SJCRH30 (cell line): ENCODE data around the gene LPCAT2. TPM values are rescaled to one million over a fixed set of nuclear protein-coding genes. Genes with fewer than 3 reads are reported as not detected.

Experiments used
- DNase-seq, 2 experiments: peaks; one replicate each; pipeline ENCODE4 v3.0.0-alpha.2; 2015 to 2020
- H3K27ac ChIP-seq: fragments of 250-450 bp; sonication (Bioruptor Pico); 2 replicates; pipeline ENCODE4 v1.5.1; 2020; ENCODE audit warnings: mild to moderate bottlenecking, moderate library complexity
- H3K27me3 ChIP-seq: fragments of 250-450 bp; sonication (Bioruptor Pico); 2 replicates; pipeline ENCODE4 v1.5.1; 2020; ENCODE audit warnings: mild to moderate bottlenecking, moderate library complexity
- H3K36me3 ChIP-seq: fragments of 250-450 bp; sonication (Bioruptor Pico); 2 replicates; pipeline ENCODE4 v1.5.1; 2020; ENCODE audit warnings: mild to moderate bottlenecking, moderate library complexity
- H3K4me1 ChIP-seq: fragments of 250-450 bp; sonication (Bioruptor Pico); 2 replicates; pipeline ENCODE4 v1.5.1; 2020; ENCODE audit warnings: mild to moderate bottlenecking, moderate library complexity
- H3K4me3 ChIP-seq: fragments of 250-450 bp; sonication (Bioruptor Pico); 2 replicates; pipeline ENCODE4 v1.5.1; 2020; ENCODE audit warnings: mild to moderate bottlenecking, moderate library complexity
- H3K9me3 ChIP-seq: fragments of 250-450 bp; sonication (Bioruptor Pico); replicated peaks from 2 replicates; pipeline ENCODE4 v1.5.1; 2020; ENCODE audit warnings: mild to moderate bottlenecking, moderate library complexity
- total RNA-seq: library from RNA; depleted of rRNA; stranded (reverse); fragments of >200 nt; shearing (Covaris generic); gene quantifications from 2 replicates; pipeline ENCODE4 v1.2.3, GENCODE V29; 2014

The LPCAT2 gene
- total RNA-seq, 1 experiment from 2014 or later, result 16.8 TPM

DNA sequence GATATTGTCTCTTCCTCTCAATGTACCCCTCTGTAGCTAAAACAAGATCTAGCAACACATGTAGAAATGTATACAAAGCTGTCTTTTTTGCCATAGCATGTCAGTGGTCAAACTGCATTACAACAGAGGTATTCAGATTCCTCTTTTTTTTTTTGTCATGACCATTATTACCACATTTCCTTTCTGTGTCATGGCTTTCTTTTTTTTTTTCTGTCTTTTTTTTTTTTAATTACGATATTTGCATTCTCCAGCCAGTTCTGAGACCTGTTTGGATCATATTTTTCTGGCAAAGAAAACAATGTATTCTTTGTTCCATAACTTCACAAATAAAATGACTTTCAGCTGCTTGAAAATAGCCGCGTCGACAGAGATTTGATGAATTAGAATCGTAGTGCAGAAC lies 30.2 kb downstream of the LPCAT2 start:
- Histone ChIP-seq H3K27me3 (no peaks in the 10 kb centered on the region), H3K4me3 (peak overlapping the region; percentile 4; the same call in 1 of the 2 replicates), H3K9me3 (no peaks in the 10 kb centered on the region), H3K4me1 (peaks cover 22% of the 10 kb centered on the region), H3K36me3 (no peaks in the 10 kb centered on the region), H3K27ac (0 out of 2 replicates have a peak overlapping the region, but pooled peaks have one; percentile 6)
- peak in 1 of 2 experiments; percentile 37 for DNase-seq

- no peaks in the 10 kb centered on the region for H3K9me3 ChIP-seq
- H3K27ac ChIP-seq, result 0 out of 2 replicates have a peak overlapping the region, but pooled peaks have one; percentile 6
- peaks cover 22% of the 10 kb centered on the region for H3K4me1 ChIP-seq
- no peak overlapping the region; the same call in 1 of the 2 replicates for H3K4me3 ChIP-seq
- H3K36me3 ChIP-seq, result no peaks in the 10 kb centered on the region
- H3K27me3 ChIP-seq, result no peaks in the 10 kb centered on the region
- DNase-seq, result peak in 1 of 2 experiments; percentile 38
These were observed 30.6 kb downstream of the LPCAT2 start for GRCh38 chr16:55539488-55539887.

DNA sequence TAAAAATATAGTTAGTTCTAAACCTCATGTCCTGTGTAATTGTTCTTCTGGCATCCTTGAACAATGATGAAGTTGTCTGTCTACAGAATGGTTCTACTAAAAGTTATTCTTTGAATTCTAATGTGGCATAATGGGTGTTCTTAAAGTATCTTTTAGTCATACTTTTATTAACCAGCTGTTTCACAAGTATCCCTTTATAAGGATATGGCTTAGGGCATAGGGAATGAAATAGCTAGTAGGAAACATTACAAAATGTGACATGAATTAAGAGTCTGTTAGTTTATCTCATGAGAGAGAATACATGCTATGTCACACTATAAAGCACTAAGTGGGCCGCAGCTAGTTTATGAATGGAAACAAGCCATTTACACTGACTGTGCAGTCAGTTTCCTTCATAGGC lies 31.3 kb downstream of the LPCAT2 start:
- H3K27ac ChIP-seq, result no peak overlapping the region
- H3K4me1 ChIP-seq, result peaks cover 22% of the 10 kb centered on the region
- no peaks in the 10 kb centered on the region for H3K36me3 ChIP-seq
- DNase-seq, result no peak
- no peaks in the 10 kb centered on the region for H3K27me3 ChIP-seq
- no peaks in the 10 kb centered on the region for H3K9me3 ChIP-seq
- no peak overlapping the region for H3K4me3 ChIP-seq

DNA sequence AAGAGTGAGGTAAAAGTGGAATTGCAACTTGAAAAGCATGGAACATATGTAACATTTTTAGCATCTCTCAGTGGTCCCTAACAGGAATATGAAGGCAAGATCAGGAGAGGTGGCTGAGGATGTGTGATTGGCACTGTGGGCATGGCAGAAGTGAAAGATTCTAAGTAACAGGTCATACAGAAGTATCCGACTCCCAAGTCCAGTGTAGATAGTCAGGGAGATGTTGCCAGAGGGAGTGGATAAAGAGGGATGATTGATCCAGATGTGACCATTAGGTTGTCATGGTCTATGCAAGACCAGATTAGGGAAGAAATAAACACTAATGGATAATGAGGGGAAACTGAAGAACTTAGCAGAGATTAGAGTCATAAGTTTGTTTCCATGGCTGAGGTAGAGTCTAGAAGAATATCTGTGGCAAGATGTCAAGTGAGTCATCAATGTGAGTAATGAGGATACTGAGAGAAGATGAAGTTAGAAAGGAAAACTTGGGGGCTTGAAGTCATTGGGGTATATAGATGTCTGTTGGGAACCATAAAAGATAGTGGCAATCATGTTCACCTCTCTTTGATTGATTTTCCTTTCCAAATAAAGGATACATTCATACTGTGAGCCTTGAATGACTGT lies 33.7 kb downstream of the LPCAT2 start:
- Histone ChIP-seq H3K4me3 (no peak overlapping the region), H3K27ac (no peak overlapping the region), H3K9me3 (no peaks in the 10 kb centered on the region), H3K27me3 (no peaks in the 10 kb centered on the region), H3K4me1 (peaks cover 18% of the 10 kb centered on the region), H3K36me3 (no peaks in the 10 kb centered on the region)
- no peak for DNase-seq

DNA sequence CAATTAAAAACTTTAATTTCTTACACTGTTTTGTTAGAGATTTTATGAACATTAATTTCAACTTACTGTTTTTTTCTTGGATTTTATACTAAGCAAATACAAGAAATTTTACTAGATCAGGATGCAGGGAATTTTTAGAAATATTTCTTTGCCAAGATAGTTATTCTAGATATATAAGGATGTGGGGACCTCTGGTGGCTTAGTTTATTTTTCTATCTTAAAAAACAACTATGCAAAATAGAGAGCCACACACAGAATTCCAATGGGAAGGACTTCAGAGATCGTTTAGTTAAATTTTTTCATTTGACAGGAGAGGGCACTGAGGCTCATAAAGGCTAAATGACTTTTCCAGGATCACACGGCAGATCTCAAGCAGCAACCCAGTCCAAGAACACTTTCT lies 34.6 kb downstream of the LPCAT2 start:
- DNase-seq, result peak in 1 of 2 experiments; percentile 62
- H3K27ac ChIP-seq, result no peak overlapping the region
- H3K27me3 ChIP-seq, result no peaks in the 10 kb centered on the region
- no peaks in the 10 kb centered on the region for H3K9me3 ChIP-seq
- no peaks in the 10 kb centered on the region for H3K36me3 ChIP-seq
- peaks cover 18% of the 10 kb centered on the region for H3K4me1 ChIP-seq
- no peak overlapping the region for H3K4me3 ChIP-seq

DNA sequence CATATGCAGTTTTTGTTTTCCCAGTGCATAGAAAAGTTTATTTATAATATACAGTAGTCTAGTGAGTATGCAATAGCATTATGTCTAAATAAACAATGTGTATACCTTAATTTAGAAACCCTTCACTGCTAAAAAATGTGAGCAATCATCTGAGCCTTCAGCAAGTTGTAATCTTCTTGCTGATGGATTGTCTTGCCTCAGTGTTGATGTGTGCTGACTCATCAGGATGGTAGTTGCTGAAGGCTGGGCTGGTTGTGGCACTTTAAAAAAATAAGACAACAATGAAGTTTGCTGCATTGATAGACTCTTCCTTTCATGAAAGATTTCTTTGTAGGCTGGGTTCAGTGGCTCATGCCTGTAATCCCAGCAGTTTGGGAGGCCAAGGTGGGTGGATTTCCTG lies 43.7 kb downstream of the LPCAT2 start:
- Histone ChIP-seq H3K27ac (no peak overlapping the region), H3K4me3 (no peak overlapping the region), H3K9me3 (no peaks in the 10 kb centered on the region; the same call in 1 of the 2 replicates), H3K36me3 (no peaks in the 10 kb centered on the region), H3K27me3 (no peaks in the 10 kb centered on the region), H3K4me1 (no peaks in the 10 kb centered on the region)
- no peak for DNase-seq

GRCh38 chr16:55555436-55555835 lies 46.6 kb downstream of the LPCAT2 start:
- DNase-seq, result no peak
- Histone ChIP-seq H3K36me3 (no peaks in the 10 kb centered on the region), H3K9me3 (no peaks in the 10 kb centered on the region; the same call in 1 of the 2 replicates), H3K27me3 (no peaks in the 10 kb centered on the region), H3K27ac (no peak overlapping the region), H3K4me3 (no peak overlapping the region), H3K4me1 (no peaks in the 10 kb centered on the region)

- Histone ChIP-seq H3K27ac (no peak overlapping the region), H3K4me1 (no peaks in the 10 kb centered on the region), H3K9me3 (no peaks in the 10 kb centered on the region; the same call in 1 of the 2 replicates), H3K27me3 (no peaks in the 10 kb centered on the region), H3K36me3 (no peaks in the 10 kb centered on the region), H3K4me3 (no peak overlapping the region)
- DNase-seq, result no peak
These were observed 48.3 kb downstream of the LPCAT2 start for GRCh38 chr16:55557186-55557585.

DNA sequence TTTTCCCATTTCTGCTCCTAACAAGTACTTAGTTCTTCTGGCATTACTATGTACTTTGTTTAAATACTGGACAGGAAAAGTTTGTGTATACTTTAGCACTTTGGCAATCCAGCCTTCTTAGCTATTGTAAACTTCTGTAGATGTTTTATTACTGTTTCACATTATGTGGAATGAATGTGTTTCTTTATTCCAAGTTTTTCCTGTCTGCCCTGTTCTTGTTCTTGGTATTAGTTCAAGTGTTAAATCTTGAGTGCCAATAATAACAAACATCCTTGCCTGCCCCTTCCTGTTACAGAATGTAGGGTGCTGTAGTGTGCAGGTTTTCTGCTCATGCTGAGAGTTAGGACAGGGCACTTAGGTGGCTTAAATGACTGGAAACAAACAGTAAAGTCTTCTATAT lies 50.4 kb downstream of the LPCAT2 start:
- Histone ChIP-seq H3K4me3 (no peak overlapping the region), H3K27ac (no peak overlapping the region), H3K4me1 (no peaks in the 10 kb centered on the region), H3K27me3 (no peaks in the 10 kb centered on the region), H3K9me3 (no peaks in the 10 kb centered on the region; the same call in 1 of the 2 replicates), H3K36me3 (no peaks in the 10 kb centered on the region)
- DNase-seq, result no peak

GRCh38 chr16:55559933-55560516 lies 51.2 kb downstream of the LPCAT2 start:
- Histone ChIP-seq H3K9me3 (no peaks in the 10 kb centered on the region), H3K27me3 (no peaks in the 10 kb centered on the region), H3K4me3 (no peak overlapping the region), H3K36me3 (no peaks in the 10 kb centered on the region), H3K27ac (no peak overlapping the region), H3K4me1 (no peaks in the 10 kb centered on the region)
- DNase-seq, result no peak

DNA sequence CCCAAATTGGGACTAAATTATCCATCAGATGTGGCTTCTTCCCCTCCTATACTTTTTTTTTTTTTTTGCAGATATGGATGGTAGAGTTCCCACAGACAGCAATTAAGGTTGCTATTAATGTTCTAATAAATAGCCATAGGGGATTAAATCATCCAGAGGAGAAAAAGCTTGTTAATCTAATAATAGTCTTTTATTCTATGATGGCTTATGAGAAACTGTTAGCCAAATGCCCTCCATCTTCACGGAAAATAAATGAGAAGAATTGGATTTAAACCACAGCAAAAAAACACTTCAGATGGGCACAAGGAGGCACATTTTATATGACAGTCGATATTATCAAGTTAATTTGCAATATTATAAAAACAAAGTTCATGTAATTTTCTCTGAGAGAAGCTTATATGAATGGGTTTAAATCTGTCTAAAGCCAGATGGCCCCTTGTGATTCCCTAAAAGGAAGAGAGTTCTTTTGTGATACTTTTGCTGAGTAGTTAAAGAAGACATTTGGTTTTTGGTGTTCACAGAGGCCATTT lies 52.5 kb downstream of the LPCAT2 start:
- no peaks in the 10 kb centered on the region for H3K9me3 ChIP-seq
- H3K27ac ChIP-seq, result no peak overlapping the region
- no peaks in the 10 kb centered on the region for H3K4me1 ChIP-seq
- H3K27me3 ChIP-seq, result no peaks in the 10 kb centered on the region
- no peak overlapping the region for H3K4me3 ChIP-seq
- no peak for DNase-seq
- H3K36me3 ChIP-seq, result no peaks in the 10 kb centered on the region

- H3K9me3 ChIP-seq, result no peaks in the 10 kb centered on the region
- H3K4me1 ChIP-seq, result no peaks in the 10 kb centered on the region
- no peaks in the 10 kb centered on the region for H3K36me3 ChIP-seq
- no peak overlapping the region for H3K4me3 ChIP-seq
- no peaks in the 10 kb centered on the region for H3K27me3 ChIP-seq
- H3K27ac ChIP-seq, result no peak overlapping the region
- no peak for DNase-seq
These were observed 54.1 kb downstream of the LPCAT2 start for GRCh38 chr16:55562936-55563335.

GRCh38 chr16:55563797-55564196 lies 54.9 kb downstream of the LPCAT2 start:
- Histone ChIP-seq H3K9me3 (no peaks in the 10 kb centered on the region), H3K4me3 (no peak overlapping the region), H3K36me3 (no peaks in the 10 kb centered on the region), H3K27me3 (no peaks in the 10 kb centered on the region), H3K4me1 (no peaks in the 10 kb centered on the region; the same call in 1 of the 2 replicates), H3K27ac (no peak overlapping the region)
- DNase-seq, result no peak

- no peaks in the 10 kb centered on the region; the same call in 1 of the 2 replicates for H3K4me1 ChIP-seq
- no peak overlapping the region for H3K27ac ChIP-seq
- no peaks in the 10 kb centered on the region for H3K27me3 ChIP-seq
- H3K9me3 ChIP-seq, result no peaks in the 10 kb centered on the region
- H3K36me3 ChIP-seq, result no peaks in the 10 kb centered on the region
- H3K4me3 ChIP-seq, result no peak overlapping the region
- DNase-seq, result no peak
These were observed 56.2 kb downstream of the LPCAT2 start for GRCh38 chr16:55565086-55565485.

DNA sequence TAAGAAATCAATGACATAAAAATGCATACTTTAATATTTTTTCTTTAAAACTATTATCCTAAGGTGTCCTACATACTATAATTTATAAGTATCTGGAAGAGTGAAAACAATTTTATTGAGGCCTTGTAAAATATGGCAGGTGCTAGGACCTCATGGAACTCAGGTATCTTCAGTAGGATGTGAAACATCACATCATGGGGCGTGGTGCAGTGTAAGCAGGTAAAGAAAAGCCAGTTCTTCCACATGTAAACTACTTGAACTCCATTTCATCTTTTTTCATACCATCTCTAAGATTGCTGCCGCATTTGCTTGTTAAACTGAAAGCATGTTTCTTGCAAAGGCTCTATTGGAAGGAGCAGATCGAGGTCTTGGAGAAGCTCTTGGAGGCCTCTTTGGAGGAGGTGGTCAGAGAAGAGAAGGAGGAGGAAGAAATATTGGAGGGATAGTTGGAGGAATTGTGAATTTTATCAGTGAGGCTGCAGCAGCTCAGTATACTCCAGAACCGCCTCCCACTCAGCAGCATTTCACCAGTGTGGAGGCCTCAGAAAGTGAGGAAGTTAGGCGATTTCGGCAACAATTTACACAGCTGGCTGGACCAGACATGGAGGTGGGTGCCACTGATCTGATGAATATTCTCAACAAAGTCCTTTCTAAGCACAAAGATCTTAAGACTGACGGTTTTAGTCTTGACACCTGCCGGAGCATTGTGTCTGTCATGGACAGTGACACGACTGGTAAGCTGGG lies 57.7 kb downstream of the LPCAT2 start, which contains the start of gene CAPNS2:
CAPNS2 (plus strand) TSS at position 253 of the 744 bp plus-strand sequence; CDS start at position 326, 73 bp downstream.
- Histone ChIP-seq H3K4me3 (no peak within 1 kb of the TSS), H3K27me3 (no peaks in the 10 kb centered on the region), H3K36me3 (no peaks in the 10 kb centered on the region), H3K9me3 (no peaks in the 10 kb centered on the region), H3K4me1 (no peaks in the 10 kb centered on the region; the same call in 1 of the 2 replicates), H3K27ac (no peak within 1 kb of the TSS)
- DNase-seq, result no peak
